AG10803 (cell line): Measurements from ENCODE around the gene TEX54.
A peak's percentile ranks its signal among the peaks of the same experiment; 100 is the strongest.
"Not testable (repeated sequence)": the region's sequence is repeated elsewhere in the genome, so short reads cannot be mapped to it uniquely, and the experiment has no call there.

Experiments
- DNase-seq: peaks from one replicate; pipeline ENCODE4 v3.0.0; 2010; ENCODE audit warnings: low read depth
- H3K4me3 ChIP-seq: 2 replicates; pipeline ENCODE4 v1.5.1; 2011; ENCODE audit warnings: mild to moderate bottlenecking, low read length, control low read depth
- CTCF ChIP-seq: conservative IDR thresholded peaks from 2 replicates; pipeline ENCODE4 v1.5.1; 2011; ENCODE audit warnings: mild to moderate bottlenecking, low read length, control low read depth, inconsistent platforms

TEX54 gene

GRCh38 chr11:62876712-62877111, 44.1 kb upstream of the TEX54 start:
- no peak for TF ChIP-seq CTCF
- H3K4me3 ChIP-seq: no peak overlapping the region

GRCh38 chr11:62875698-62876478, 43.2 kb upstream of the TEX54 start:
- peak; percentile 32 for TF ChIP-seq CTCF
- H3K4me3 ChIP-seq: no peak overlapping the region
- DNase-seq: no peak

More at GRCh38 chr11:62876712-62877111, 44.1 kb upstream of the TEX54 start:
- DNase-seq: no peak

- TF ChIP-seq CTCF: no peak
- DNase-seq: no peak
- H3K4me3 ChIP-seq: no peak overlapping the region
Observed at GRCh38 chr11:62874851-62875250, 42.2 kb upstream of the TEX54 start.

- DNase-seq: peak; percentile 30
- H3K4me3 ChIP-seq: no peak overlapping the region
- no peak for TF ChIP-seq CTCF
Observed at GRCh38 chr11:62865635-62866034, 33.0 kb upstream of the TEX54 start.

GRCh38 chr11:62863687-62864335, 31.2 kb upstream of the TEX54 start:
- no peak for DNase-seq
- TF ChIP-seq CTCF: no peak
- H3K4me3 ChIP-seq: no peak overlapping the region

GRCh38 chr11:62861564-62862192, 29.0 kb upstream of the TEX54 start:
- not testable (repeated sequence) for H3K4me3 ChIP-seq

GRCh38 chr11:62860835-62861563, 28.4 kb upstream of the TEX54 start:
- DNase-seq: no peak
- H3K4me3 ChIP-seq: no peak overlapping the region
- no peak for TF ChIP-seq CTCF

More at GRCh38 chr11:62861564-62862192, 29.0 kb upstream of the TEX54 start:
- DNase-seq: not testable (repeated sequence)

- not testable (repeated sequence) for H3K4me3 ChIP-seq, DNase-seq
Observed at GRCh38 chr11:62859281-62859703, 26.7 kb upstream of the TEX54 start.
